ENCODE data around the gene MORN2.

Gene MORN2

GRCh38 chr2:38907743-38908562 is 32.2 kb downstream of the MORN2 start:
- H3K4me2 ChIP-seq (ENCODE audit: low read depth, low read length, poor library complexity, severe bottlenecking): no peak overlapping the region
- no peaks in the 10 kb centered on the region for H4K20me1 ChIP-seq (ENCODE audit: insufficient read depth, low read length, poor library complexity, severe bottlenecking)
- H3K36me3 ChIP-seq (ENCODE audit: insufficient read depth, low read length): no peaks in the 10 kb centered on the region
- H3K79me2 ChIP-seq (ENCODE audit: insufficient read depth, low read length): no peaks in the 10 kb centered on the region
- H3K27me3 ChIP-seq (ENCODE audit: insufficient read depth, low read length, poor library complexity, severe bottlenecking): no peaks in the 10 kb centered on the region
- TF ChIP-seq EZH2phosphoT487 (IDR thresholded peaks at IDR 0.05; ENCODE audit: borderline replicate concordance): no peak
- TF ChIP-seq, protein P1, sequence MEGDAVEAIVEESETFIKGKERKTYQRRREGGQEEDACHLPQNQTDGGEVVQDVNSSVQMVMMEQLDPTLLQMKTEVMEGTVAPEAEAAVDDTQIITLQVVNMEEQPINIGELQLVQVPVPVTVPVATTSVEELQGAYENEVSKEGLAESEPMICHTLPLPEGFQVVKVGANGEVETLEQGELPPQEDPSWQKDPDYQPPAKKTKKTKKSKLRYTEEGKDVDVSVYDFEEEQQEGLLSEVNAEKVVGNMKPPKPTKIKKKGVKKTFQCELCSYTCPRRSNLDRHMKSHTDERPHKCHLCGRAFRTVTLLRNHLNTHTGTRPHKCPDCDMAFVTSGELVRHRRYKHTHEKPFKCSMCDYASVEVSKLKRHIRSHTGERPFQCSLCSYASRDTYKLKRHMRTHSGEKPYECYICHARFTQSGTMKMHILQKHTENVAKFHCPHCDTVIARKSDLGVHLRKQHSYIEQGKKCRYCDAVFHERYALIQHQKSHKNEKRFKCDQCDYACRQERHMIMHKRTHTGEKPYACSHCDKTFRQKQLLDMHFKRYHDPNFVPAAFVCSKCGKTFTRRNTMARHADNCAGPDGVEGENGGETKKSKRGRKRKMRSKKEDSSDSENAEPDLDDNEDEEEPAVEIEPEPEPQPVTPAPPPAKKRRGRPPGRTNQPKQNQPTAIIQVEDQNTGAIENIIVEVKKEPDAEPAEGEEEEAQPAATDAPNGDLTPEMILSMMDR (conservative IDR thresholded peaks at IDR 0.05; ENCODE audit: low read length): no peak
- H3K9ac ChIP-seq (ENCODE audit: low read depth, low read length, poor library complexity, severe bottlenecking): no peak overlapping the region
- H3F3A ChIP-seq (ENCODE audit: low read depth): no peaks in the 10 kb centered on the region
- H3K4me1 ChIP-seq (ENCODE audit: insufficient read depth, low read length, poor library complexity, severe bottlenecking): no peaks in the 10 kb centered on the region
- peak overlapping the region; percentile 31; the same call in 1 of the 2 replicates for H2AFZ ChIP-seq (ENCODE audit: low read length)
- no peaks in the 10 kb centered on the region for H3K9me2 ChIP-seq (replicated peaks; ENCODE audit: low read depth, low read length)
- no peak overlapping the region for H3K4me3 ChIP-seq (ENCODE audit: low read length, poor library complexity, severe bottlenecking)
- no peaks in the 10 kb centered on the region for H3K9me3 ChIP-seq (ENCODE audit: insufficient read depth, low read depth, low read length)

- no peak overlapping the region for H3K9ac ChIP-seq (ENCODE audit: low read depth, low read length, poor library complexity, severe bottlenecking)
- no peak overlapping the region for H3K4me2 ChIP-seq (ENCODE audit: low read depth, low read length, poor library complexity, severe bottlenecking)
- TF ChIP-seq, protein P1 (conservative IDR thresholded peaks at IDR 0.05; ENCODE audit: low read length): no peak
- no peak for TF ChIP-seq EZH2phosphoT487 (IDR thresholded peaks at IDR 0.05; ENCODE audit: borderline replicate concordance)
- no peaks in the 10 kb centered on the region for H4K20me1 ChIP-seq (ENCODE audit: insufficient read depth, low read length, poor library complexity, severe bottlenecking)
- no peaks in the 10 kb centered on the region for H3K27me3 ChIP-seq (ENCODE audit: insufficient read depth, low read length, poor library complexity, severe bottlenecking)
- no peaks in the 10 kb centered on the region for H3K9me2 ChIP-seq (replicated peaks; ENCODE audit: low read depth, low read length)
- no peaks in the 10 kb centered on the region for H3K4me1 ChIP-seq (ENCODE audit: insufficient read depth, low read length, poor library complexity, severe bottlenecking)
- H2AFZ ChIP-seq (ENCODE audit: low read length): no peak overlapping the region
- no peaks in the 10 kb centered on the region for H3K79me2 ChIP-seq (ENCODE audit: insufficient read depth, low read length)
- H3K36me3 ChIP-seq (ENCODE audit: insufficient read depth, low read length): no peaks in the 10 kb centered on the region
- no peaks in the 10 kb centered on the region for H3K9me3 ChIP-seq (ENCODE audit: insufficient read depth, low read depth, low read length)
- no peak overlapping the region for H3K4me3 ChIP-seq (ENCODE audit: low read length, poor library complexity, severe bottlenecking)
- no peaks in the 10 kb centered on the region for H3F3A ChIP-seq (ENCODE audit: low read depth)
These were observed 34.1 kb downstream of the MORN2 start for GRCh38 chr2:38909872-38910271.

- H3K4me3 ChIP-seq (ENCODE audit: low read length, poor library complexity, severe bottlenecking): no peak overlapping the region
- no peak for TF ChIP-seq EZH2phosphoT487 (IDR thresholded peaks at IDR 0.05; ENCODE audit: borderline replicate concordance)
- TF ChIP-seq, protein P1 (conservative IDR thresholded peaks at IDR 0.05; ENCODE audit: low read length): no peak
- no peaks in the 10 kb centered on the region for H4K20me1 ChIP-seq (ENCODE audit: insufficient read depth, low read length, poor library complexity, severe bottlenecking)
- H3K9me3 ChIP-seq (ENCODE audit: insufficient read depth, low read depth, low read length): no peaks in the 10 kb centered on the region
- H3K36me3 ChIP-seq (ENCODE audit: insufficient read depth, low read length): no peaks in the 10 kb centered on the region
- H3K9me2 ChIP-seq (replicated peaks; ENCODE audit: low read depth, low read length): no peaks in the 10 kb centered on the region
- H3K4me1 ChIP-seq (ENCODE audit: insufficient read depth, low read length, poor library complexity, severe bottlenecking): no peaks in the 10 kb centered on the region
- H3K79me2 ChIP-seq (ENCODE audit: insufficient read depth, low read length): no peaks in the 10 kb centered on the region
- H3F3A ChIP-seq (ENCODE audit: low read depth): no peaks in the 10 kb centered on the region
- no peak overlapping the region for H3K4me2 ChIP-seq (ENCODE audit: low read depth, low read length, poor library complexity, severe bottlenecking)
- no peak overlapping the region for H3K9ac ChIP-seq (ENCODE audit: low read depth, low read length, poor library complexity, severe bottlenecking)
- no peak overlapping the region for H2AFZ ChIP-seq (ENCODE audit: low read length)
- H3K27me3 ChIP-seq (ENCODE audit: insufficient read depth, low read length, poor library complexity, severe bottlenecking): no peaks in the 10 kb centered on the region
These were observed 35.4 kb downstream of the MORN2 start for GRCh38 chr2:38911191-38911590.

Data from Loucy (cell line).